ENCODE measurements around the gene FAM240A.

The FAM240A gene

DNA sequence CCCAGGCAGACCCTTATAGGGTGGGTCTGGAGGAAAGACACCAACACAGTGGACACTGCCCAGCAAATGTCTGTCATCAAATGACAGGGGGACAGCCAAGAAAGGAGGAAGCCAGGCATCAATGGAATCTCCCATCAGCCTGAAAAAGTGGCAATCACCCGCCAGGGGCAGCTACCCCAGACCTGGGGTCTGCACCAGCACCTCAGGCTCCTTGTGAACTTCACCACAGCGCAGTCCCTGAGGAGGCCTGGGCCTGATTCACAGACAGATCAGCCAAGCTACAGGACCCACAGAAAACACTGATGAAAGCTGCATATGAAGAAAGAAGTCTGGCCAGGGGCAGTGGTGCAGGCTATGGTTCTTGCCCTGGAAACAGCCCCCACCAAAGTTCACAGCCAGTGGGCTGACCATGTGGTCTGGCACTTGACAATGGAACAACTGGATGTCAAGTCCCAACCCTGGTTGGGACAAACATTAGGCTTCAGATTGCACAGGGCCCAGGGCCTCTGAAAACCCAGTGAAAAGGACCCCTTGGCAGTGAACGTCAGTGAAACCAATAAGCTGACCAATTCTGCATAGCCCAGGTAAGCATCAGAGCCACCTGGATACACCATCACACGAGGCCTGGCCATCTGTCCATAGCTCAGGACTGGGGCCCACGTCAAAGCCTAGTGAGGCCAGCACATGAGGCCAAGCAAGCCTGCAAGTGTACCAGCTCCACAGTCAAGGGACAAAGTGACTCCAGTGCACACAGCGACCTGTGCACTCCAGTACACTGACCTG, 52.1 kb downstream of the FAM240A start:
- no peak for DNase-seq

DNA sequence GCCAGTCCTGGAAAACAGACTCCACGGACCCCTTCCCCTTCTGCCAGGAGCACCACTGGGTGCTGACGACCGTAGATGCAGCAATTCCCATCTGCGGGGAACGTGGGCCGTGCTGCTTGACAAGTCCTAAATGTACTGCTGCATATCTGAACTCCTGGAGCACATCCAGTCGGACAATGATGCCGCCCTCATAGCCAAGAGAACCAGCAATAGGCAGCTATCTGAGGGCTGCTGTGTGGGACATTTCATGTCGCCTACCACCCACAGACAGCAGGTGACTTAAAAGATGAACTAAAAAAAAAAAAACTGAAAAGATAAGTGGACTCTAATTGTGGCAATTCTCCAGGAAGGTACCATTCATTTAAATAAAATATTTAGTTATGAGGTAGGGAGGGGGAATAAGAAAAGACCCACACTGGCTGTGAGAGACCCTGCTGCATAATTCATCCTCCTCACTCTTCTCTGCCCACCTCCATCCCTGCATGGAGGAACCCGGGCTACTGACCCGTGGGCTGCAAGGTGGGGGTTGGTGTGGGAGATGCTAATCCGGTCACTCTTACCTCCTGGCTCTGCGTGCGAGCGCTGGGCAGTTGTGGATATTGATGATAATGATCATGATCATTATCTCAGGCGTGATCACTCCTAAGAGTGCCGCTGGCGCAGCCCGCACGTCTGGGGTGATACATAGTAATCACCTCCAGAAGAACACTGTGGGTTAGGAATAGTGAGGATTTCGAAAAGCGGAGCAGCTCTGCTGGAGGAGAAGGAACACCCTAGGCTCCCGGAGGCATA, 52.8 kb downstream of the FAM240A start:
- DNase-seq: no peak

DNA sequence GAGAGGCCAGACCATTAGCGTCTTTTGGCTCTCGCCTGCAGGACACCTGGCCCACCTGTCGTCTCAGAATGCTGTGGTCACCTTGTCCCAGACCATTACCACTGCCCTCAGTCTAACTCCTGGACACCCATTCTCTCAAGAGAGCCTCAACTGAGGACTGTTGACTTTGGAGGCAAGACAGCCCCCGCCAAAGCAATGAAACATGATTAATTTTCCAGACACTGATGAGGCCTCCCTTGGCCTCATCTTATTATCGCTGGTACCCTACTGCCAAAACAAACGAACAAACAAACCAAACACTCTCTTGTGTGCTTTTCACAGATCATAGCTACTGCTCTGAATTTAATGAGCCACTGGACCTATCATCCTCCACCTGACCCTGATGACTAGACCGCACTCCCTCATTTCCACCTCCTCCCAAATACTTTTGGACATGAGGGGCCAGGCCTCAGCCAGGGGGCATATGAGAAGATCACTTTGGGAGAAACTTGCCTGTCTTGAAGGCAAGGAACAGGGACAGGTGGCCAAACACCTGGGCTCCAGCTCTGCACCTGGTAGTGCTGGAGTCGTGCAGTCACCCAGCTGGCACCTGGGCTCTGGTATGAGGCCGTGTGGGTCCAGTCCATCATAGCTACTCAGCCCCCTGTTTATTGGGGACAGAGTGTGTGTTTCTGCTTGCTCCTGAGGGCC, 53.6 kb downstream of the FAM240A start:
- no peak for DNase-seq

DNA sequence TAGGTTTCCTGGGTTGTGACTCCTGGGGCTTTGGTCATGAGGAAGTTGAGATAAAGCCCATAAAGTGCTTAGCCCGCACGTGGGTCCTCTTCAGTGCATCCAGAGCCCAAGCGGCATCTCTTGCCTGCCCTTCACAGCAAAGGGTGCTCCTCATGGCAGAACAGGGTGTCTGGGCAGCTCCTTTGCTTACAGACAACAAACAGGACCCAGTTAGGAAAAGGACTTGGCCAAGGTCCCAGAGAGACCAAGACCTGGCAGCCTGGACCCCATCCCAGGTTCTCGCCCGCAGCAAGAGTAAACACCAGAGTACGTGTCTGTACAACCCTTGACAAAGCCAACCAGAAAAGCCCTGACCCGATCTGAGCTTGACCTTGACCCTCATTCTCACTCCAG, 54.1 kb downstream of the FAM240A start:
- DNase-seq: no peak

- no peak for DNase-seq
Measured at GRCh38 chr3:46667061-46667621, 54.8 kb downstream of the FAM240A start.

- no peak for DNase-seq
Measured at GRCh38 chr3:46667657-46668056, 55.3 kb downstream of the FAM240A start.

- no peak for DNase-seq
Measured at GRCh38 chr3:46668116-46668515, 55.8 kb downstream of the FAM240A start.

GRCh38 chr3:46668591-46668990, 56.3 kb downstream of the FAM240A start:
- DNase-seq: no peak

- DNase-seq: no peak
Measured at GRCh38 chr3:46669191-46669999, 57.1 kb downstream of the FAM240A start.

DNA sequence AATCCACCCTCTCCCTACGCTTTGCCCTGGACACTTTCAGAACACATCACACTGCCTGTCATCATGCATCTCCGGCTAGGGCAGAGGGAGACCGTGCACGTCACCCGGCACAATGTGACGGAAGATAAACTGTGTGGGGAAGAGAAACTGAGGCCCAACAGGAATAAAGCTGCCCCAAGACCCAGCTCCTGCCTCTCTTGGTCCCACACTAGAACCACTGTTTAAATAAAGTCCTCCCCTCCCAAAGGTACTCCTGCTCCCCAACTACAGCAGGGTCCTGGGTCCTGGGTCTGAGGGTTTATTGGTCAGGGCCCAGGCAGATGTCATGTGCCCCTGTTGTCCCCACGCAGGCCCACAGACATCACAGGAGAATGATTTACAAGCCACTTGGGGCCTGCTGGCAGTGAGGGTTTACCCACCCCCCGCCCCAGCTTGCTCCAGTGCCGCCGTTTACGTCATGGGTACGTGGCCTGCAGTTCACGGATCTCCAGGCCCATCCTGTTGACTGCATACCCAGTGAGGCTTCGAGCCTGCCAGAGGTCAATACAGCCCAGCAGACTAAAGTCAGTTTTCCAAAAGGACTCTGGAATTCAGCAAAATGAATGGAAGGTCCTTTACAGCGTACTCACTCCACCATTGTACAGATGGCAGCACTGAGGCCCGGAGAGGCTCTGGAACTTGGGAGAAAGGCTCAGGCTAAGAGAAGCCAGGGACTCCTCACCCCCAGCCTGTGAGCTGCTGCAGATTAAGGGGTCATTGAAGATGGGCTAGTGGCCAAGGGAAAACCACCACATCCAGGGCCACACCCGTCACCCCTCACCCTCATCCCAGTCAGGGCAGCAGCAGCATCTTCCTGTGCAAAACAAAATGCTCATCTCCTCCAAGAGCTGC, 57.9 kb downstream of the FAM240A start:
- no peak for DNase-seq

DNA sequence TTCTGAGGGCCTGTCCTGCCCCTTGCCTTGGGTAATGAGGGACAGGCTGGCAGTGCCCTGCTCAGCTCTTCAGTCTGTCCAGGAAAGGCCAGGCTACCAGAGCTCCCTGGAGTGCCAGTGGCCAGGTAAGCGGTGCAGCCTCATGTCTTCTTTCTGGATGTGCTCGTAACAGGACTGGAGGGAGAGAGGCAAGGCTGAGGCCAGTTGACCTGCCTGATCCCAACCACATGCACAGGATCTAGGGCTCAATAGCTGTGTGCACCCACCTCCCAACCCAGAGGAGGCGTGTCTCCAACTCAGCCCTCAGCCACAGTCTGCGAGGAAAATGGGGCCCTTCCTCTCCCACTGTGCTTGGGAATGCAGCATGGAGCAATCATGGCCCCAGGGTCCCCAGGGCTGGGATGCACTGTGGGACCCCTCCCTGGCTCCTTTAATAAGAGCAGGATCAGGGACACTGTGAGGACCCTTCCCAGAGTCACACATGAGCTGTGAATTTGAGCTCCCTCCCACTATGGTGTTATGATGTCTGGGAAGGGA, 58.6 kb downstream of the FAM240A start:
- DNase-seq: no peak

- no peak for DNase-seq
Measured at GRCh38 chr3:46671541-46672348, 59.4 kb downstream of the FAM240A start.

DNA sequence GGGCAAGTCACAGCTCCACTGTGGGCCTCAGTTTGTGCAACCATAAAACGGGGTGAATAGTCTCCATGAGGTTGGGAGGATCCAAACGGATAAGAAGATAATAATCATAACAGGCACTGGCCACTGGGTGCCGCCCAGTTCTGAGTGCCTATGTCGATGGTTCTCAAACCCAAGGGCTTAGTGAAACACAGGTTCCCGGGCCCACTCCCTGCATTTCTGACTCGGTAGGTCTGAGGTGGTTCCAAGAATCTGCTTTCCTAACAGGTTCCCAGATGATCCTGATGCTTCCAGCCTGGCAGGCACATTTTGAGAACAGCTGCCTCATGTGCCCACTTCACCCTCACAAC, 60.0 kb downstream of the FAM240A start:
- DNase-seq: no peak

GRCh38 chr3:46673151-46674030, 61.1 kb downstream of the FAM240A start:
- DNase-seq: no peak

DNA sequence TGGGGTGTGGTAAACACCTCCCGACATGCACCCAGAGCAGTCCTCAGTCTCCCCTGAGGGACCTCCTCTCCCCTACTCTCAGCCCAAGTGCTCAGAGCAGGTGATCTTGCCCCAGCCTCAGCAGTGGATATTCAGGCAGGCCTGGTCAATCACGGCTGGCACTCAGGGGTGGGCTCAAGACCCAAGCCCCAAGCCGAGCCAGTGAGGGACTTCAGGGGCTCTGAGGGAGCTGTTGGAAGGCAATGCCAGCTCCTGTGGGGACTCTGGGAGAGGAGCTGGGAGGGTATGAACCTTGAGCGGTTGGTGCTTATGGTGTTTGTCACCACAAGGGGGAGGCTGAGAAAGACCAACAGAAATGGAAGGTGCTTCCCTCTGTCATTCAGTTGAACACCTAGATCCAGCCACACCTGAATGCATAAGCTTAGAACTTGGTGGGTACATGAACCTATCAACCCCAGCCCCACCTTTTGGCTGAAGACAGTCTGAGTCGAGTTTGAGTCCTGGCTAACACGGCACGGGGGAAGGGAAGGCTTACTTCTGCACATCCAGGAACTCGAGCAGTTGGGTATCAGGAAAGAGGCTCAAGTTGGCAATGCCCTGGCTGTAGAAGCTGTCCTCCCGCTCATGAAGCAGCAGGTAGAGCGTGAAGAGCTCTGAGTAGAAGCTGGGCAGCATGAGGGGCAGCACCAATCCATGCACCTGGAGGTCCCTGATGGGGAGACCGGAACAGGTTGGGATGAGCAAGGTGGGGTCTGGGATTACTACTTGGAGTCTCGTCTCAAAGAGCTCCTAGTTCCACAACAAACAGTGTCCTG, 61.9 kb downstream of the FAM240A start:
- peak; percentile 38 for DNase-seq

DNA sequence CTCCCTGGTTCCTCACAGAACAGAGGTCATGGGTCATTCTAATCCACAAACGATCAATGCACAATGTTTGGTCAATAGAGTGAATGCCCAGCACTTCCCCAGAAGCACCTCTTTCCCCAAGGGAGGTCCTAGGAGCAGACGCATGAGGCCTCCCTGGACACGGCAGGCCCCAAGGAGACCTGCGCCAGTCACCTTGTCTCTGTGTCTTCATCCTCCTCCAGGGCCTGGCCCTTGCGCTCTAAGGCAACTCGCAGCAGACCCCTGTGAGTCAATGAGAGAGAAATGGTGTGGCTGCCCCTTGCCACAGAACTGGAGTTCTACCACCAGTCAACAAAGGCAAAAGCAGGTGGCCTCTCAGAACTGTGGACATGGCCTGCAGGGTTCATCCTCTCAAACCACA, 63.1 kb downstream of the FAM240A start:
- no peak for DNase-seq
